HG03558 (cell line): ENCODE results near the gene ZSCAN16.

ENCODE experiments used
- ATAC-seq: cut with Tn5 transposase; IDR thresholded peaks from one replicate; pipeline ENCODE4 v1.9.1; 2021; ENCODE audit warnings: moderate number of reproducible peaks; ENCODE audit not compliant: unreplicated experiment; ENCODE audit errors: extremely low read depth

The ZSCAN16 gene

GRCh38 chr6:28167068-28167467 is 42.7 kb downstream of the ZSCAN16 start:
- ATAC-seq: no peak

GRCh38 chr6:28167926-28168325 is 43.5 kb downstream of the ZSCAN16 start:
- ATAC-seq: no peak

- ATAC-seq: no peak
These were observed 46.9 kb downstream of the ZSCAN16 start for GRCh38 chr6:28171271-28171670.

- no peak for ATAC-seq
These were observed 47.6 kb downstream of the ZSCAN16 start for GRCh38 chr6:28172006-28172405.

- ATAC-seq: no peak
These were observed 52.0 kb downstream of the ZSCAN16 start for GRCh38 chr6:28176373-28176772.
